Fibroblast of mammary gland (primary cell): ENCODE results near the gene JHY.
A peak's percentile ranks its signal among the peaks of the same experiment; 100 is the strongest.
"Not testable (repeated sequence)": the region's sequence is repeated elsewhere in the genome, so short reads cannot be mapped to it uniquely, and the experiment has no call there.

Source experiments
- DNase-seq: peaks from one replicate; pipeline ENCODE4 v3.0.0-alpha.2; 2010; ENCODE audit warnings: low read depth
- H3K4me3 ChIP-seq: 2 replicates; pipeline ENCODE4 v1.5.1; 2011; ENCODE audit warnings: low read depth, mild to moderate bottlenecking, low read length, moderate library complexity; ENCODE audit not compliant: control insufficient read depth
- CTCF ChIP-seq: conservative IDR thresholded peaks from 2 replicates; pipeline ENCODE4 v1.5.1; 2011; ENCODE audit warnings: low read depth, low read length, inconsistent platforms; ENCODE audit not compliant: control insufficient read depth, insufficient read depth

JHY gene

DNA sequence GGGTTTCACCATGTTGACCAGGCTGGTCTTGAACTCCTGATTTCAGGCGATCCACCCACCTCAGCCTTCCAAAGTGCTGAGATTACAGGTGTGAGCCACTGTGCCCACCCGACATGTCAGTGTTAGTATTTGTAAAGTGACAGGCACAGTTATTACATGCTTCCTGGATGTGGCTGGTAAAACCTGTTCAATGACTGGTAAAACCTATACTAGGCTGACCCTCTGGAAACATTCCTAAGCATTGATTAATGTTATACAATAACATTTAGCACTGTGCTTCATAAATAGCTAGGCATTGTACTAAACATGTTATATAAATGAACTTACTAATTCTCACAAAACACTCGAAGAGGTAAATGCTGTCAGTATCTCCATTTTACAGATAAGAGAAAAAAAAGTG lies 20.9 kb upstream of the JHY start:
- no peak overlapping the region for H3K4me3 ChIP-seq
- TF ChIP-seq CTCF, result no peak
- no peak for DNase-seq

- DNase-seq, result no peak
- TF ChIP-seq CTCF, result no peak
- H3K4me3 ChIP-seq, result no peak overlapping the region
Measured at GRCh38 chr11:122862091-122862490, 20.5 kb upstream of the JHY start.

DNA sequence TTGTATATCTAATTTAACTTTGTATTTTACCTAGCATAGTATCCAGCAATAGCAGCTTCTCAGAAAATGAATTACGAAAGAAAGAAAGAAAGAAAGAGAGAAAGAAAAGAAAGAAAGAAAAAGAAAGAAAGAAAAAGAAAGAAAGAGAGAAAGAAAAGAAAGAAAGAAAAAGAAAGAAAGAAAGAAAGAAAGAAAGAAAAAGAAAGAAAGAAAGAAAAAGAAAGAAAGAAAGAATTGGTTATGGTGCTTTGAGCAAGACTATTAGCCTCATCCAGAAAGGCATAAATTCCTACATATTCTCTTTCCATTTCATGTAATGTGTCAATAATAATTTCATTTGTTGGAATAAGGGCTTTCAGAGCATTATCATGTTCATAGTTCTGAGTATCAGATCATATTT lies 19.4 kb upstream of the JHY start:
- not testable (repeated sequence) for DNase-seq, H3K4me3 ChIP-seq

DNA sequence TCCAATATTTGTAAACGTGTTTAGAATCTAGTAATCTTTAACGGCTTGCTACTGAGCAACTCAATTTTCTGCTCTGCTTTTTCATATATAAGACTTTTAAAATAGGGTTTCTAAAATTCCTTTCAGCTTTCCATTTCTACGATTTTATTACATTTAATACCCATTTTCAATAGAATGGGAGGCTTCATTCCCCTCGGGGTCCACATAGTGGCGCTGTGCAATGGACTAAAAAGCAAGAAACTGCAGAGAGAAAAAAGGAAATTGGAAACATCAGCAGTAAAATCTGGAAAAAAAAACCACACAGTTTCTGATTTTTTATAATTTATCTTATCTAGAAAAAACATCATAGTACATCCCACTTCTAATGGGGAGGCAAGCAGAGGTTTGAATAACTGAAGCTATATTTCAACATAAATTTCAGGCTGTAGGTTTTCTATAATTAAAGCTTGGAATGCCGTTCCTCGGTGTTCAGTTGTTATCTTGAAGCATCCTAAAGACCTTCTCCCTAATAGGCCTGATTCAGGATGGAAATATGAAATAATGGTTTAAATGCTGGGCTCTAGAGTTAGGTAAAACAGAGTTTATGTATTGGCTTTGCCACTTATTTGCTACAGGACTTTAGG lies 18.7 kb upstream of the JHY start:
- no peak overlapping the region for H3K4me3 ChIP-seq
- DNase-seq, result peak; percentile 59
- peak; percentile 95 for TF ChIP-seq CTCF

- TF ChIP-seq CTCF, result no peak
- no peak for DNase-seq
- H3K4me3 ChIP-seq, result no peak overlapping the region
Measured at GRCh38 chr11:122864386-122865115, 18.0 kb upstream of the JHY start.

- DNase-seq, result no peak
- TF ChIP-seq CTCF, result no peak
- no peak overlapping the region for H3K4me3 ChIP-seq
Measured at GRCh38 chr11:122869622-122870021, 12.9 kb upstream of the JHY start.

DNA sequence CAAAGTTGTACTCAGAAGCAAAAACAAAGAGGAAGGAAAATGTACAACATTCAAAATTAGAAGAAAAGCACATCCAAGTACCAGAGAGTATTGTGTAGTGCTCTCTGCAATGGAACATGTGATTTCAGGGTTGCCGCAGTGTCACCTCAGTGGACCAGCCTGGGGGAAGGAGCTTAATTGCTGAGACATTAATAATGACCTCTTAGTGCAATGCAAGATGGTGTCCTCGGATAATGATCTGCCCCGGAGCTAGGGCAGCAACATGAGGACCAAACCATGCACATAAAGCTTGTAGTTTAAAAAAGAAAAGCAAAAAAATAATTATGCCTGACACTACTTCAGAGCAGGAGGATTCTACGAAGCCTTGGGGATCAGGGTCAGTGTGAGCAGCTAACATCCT lies 11.3 kb upstream of the JHY start:
- no peak for DNase-seq
- TF ChIP-seq CTCF, result no peak
- no peak overlapping the region for H3K4me3 ChIP-seq
